Measurements from ENCODE around the gene TTYH2.

- TF ChIP-seq CTCF (IDR thresholded peaks at IDR 0.05) (no peak), POLR2AphosphoS5 (IDR thresholded peaks at IDR 0.05) (no peak), EP300 (IDR thresholded peaks at IDR 0.05) (no peak)
These were observed 39.7 kb downstream of the TTYH2 start for GRCh38 chr17:74253036-74253435.
